Measurements from ENCODE around the gene RAB31. TPM values are rescaled to one million over a fixed set of nuclear protein-coding genes. Genes with fewer than 3 reads are reported as not detected.

RAB31 gene
- total RNA-seq, 1 experiment from 2014 or later = 2.3 TPM

- peaks cover 12% of the 10 kb centered on the region for H3K9me3 Mint-ChIP-seq (ENCODE audit: low read depth, unreplicated experiment)
- H3K4me3 Mint-ChIP-seq (ENCODE audit: low read depth, unreplicated experiment) = peak overlapping the region; percentile 11
- DNase-seq = no peak
- BruUV-seq (replicated peaks) = no TSS peak
- TF ChIP-seq CTCF (IDR thresholded peaks at IDR 0.05; ENCODE audit: unreplicated experiment) = no peak
- peaks cover 39% of the 10 kb centered on the region for H3K4me1 Mint-ChIP-seq (ENCODE audit: low read depth, unreplicated experiment)
- intact Hi-C loops (cut with micrococcal nuclease; ENCODE audit: unreplicated experiment) = no loop called here
- H3K36me3 Mint-ChIP-seq (ENCODE audit: insufficient read depth, unreplicated experiment) = peaks cover 15% of the 10 kb centered on the region
- no peaks in the 10 kb centered on the region for H3K27me3 Mint-ChIP-seq (ENCODE audit: unreplicated experiment)
- peak overlapping the region; percentile 19 for H3K27ac Mint-ChIP-seq (ENCODE audit: unreplicated experiment)
- CTCF ChIA-PET = interaction anchor here (1.5 kb wide), 1 partner anchor 30 kb away, joined by 3 read pairs; no protein-coding TSS in a partner anchor
Measured at GRCh38 chr18:9868857-9869714, 161.0 kb downstream of the RAB31 start.

- Mint-ChIP-seq H3K36me3 (ENCODE audit: insufficient read depth, unreplicated experiment) (peaks cover 15% of the 10 kb centered on the region), H3K27me3 (ENCODE audit: unreplicated experiment) (no peaks in the 10 kb centered on the region), H3K4me1 (ENCODE audit: low read depth, unreplicated experiment) (peaks cover 41% of the 10 kb centered on the region), H3K4me3 (ENCODE audit: low read depth, unreplicated experiment) (no peak overlapping the region), H3K9me3 (ENCODE audit: low read depth, unreplicated experiment) (peaks cover 12% of the 10 kb centered on the region), H3K27ac (ENCODE audit: unreplicated experiment) (peak overlapping the region; percentile 31)
- CTCF ChIA-PET = interaction anchor here (0.5 to 1.5 kb wide), 2 partner anchors 17 to 29 kb away, joined by 3 to 6 read pairs; no protein-coding TSS in a partner anchor
- no peak for DNase-seq
- BruUV-seq (replicated peaks) = no TSS peak
- intact Hi-C loops (cut with micrococcal nuclease; ENCODE audit: unreplicated experiment) = no loop called here
- no peak for TF ChIP-seq CTCF (IDR thresholded peaks at IDR 0.05; ENCODE audit: unreplicated experiment)
Measured at GRCh38 chr18:9869715-9870430, 161.8 kb downstream of the RAB31 start.

- H3K4me1 Mint-ChIP-seq (ENCODE audit: low read depth, unreplicated experiment) = peaks cover 47% of the 10 kb centered on the region
- no peak for DNase-seq
- peaks cover 13% of the 10 kb centered on the region for H3K36me3 Mint-ChIP-seq (ENCODE audit: insufficient read depth, unreplicated experiment)
- H3K4me3 Mint-ChIP-seq (ENCODE audit: low read depth, unreplicated experiment) = no peak overlapping the region
- BruUV-seq (replicated peaks) = no TSS peak
- intact Hi-C loops (cut with micrococcal nuclease; ENCODE audit: unreplicated experiment) = no loop called here
- no peak for TF ChIP-seq CTCF (IDR thresholded peaks at IDR 0.05; ENCODE audit: unreplicated experiment)
- H3K27ac Mint-ChIP-seq (ENCODE audit: unreplicated experiment) = peak overlapping the region; percentile 31
- CTCF ChIA-PET = interaction anchor here (0.5 kb wide), 1 partner anchor 17 kb away, joined by 6 read pairs; no protein-coding TSS in a partner anchor
- no peaks in the 10 kb centered on the region for H3K27me3 Mint-ChIP-seq (ENCODE audit: unreplicated experiment)
- peaks cover 9% of the 10 kb centered on the region for H3K9me3 Mint-ChIP-seq (ENCODE audit: low read depth, unreplicated experiment)
Measured at GRCh38 chr18:9870431-9871008, 162.4 kb downstream of the RAB31 start.

GRCh38 chr18:9871244-9871746 lies 163.2 kb downstream of the RAB31 start:
- no peak for DNase-seq
- CTCF ChIA-PET = no interaction called here
- peaks cover 50% of the 10 kb centered on the region for H3K4me1 Mint-ChIP-seq (ENCODE audit: low read depth, unreplicated experiment)
- no peaks in the 10 kb centered on the region for H3K27me3 Mint-ChIP-seq (ENCODE audit: unreplicated experiment)
- no peak overlapping the region for H3K27ac Mint-ChIP-seq (ENCODE audit: unreplicated experiment)
- peaks cover 11% of the 10 kb centered on the region for H3K36me3 Mint-ChIP-seq (ENCODE audit: insufficient read depth, unreplicated experiment)
- no TSS peak for BruUV-seq (replicated peaks)
- TF ChIP-seq CTCF (IDR thresholded peaks at IDR 0.05; ENCODE audit: unreplicated experiment) = no peak
- H3K4me3 Mint-ChIP-seq (ENCODE audit: low read depth, unreplicated experiment) = no peak overlapping the region
- peaks cover 2% of the 10 kb centered on the region for H3K9me3 Mint-ChIP-seq (ENCODE audit: low read depth, unreplicated experiment)
- intact Hi-C loops (cut with micrococcal nuclease; ENCODE audit: unreplicated experiment) = no loop called here

Data from Calu3 (cell line).